Endothelial cell of umbilical vein (primary cell): ENCODE results near the gene PREP. TPM values are rescaled to one million over a fixed set of nuclear protein-coding genes. Genes with fewer than 3 reads are reported as not detected.
A peak's percentile ranks its signal among the peaks of the same experiment; 100 is the strongest.

Experiments used
- BruUV-seq: library from RNA; stranded (reverse); fragments of 400-500 nt; replicated peaks from 2 replicates; lab custom pipeline; 2021; lab: Mats Ljungman, UMichigan
- CTCF ChIA-PET: fragments of 300-600, 350-600 bp; sonication (Branson Sonifier 250); formaldehyde crosslinking; loops from one replicate; lab custom pipeline; 2021; ENCODE audit warnings: antibody characterized with exemption, inconsistent platforms; lab: Charles Lee
- POLR2A ChIA-PET: fragments of 300-600, 350-600 bp; sonication (Branson Sonifier 250); formaldehyde crosslinking; loops from one replicate; lab custom pipeline; 2021; ENCODE audit warnings: antibody characterized with exemption, inconsistent platforms; lab: Charles Lee
- DNase-seq: peaks from one replicate; pipeline ENCODE4 v3.0.0-alpha.2; 2011; ENCODE audit warnings: low read depth, low spot score
- FAIRE-seq: peaks from 2 replicates; lab custom pipeline; 2011; peaks lifted over from hg19 to GRCh38; lab: Jason Lieb, UNC
- H2AFZ ChIP-seq: 2 replicates; pipeline ENCODE4 v1.6.0; 2012; ENCODE audit warnings: low read depth, low read length, control low read depth, inconsistent platforms
- H3K27ac ChIP-seq: 2 replicates; pipeline ENCODE4 v1.5.1; 2011; ENCODE audit warnings: low read depth, mild to moderate bottlenecking, control low read depth, low read length, moderate library complexity; ENCODE audit not compliant: insufficient read depth
- H3K27me3 ChIP-seq, 2 experiments: 2 replicates each; pipeline versions ENCODE4 v1.6.0 to v1.6.1; 2011; ENCODE audit warnings: low read length in 2 of 2, mixed read lengths in 1 of 2; ENCODE audit not compliant: control insufficient read depth in 2 of 2, insufficient read depth in 2 of 2
- H3K36me3 ChIP-seq, 2 experiments: 2 replicates in 1 of 2; 3 replicates in 1 of 2; pipeline ENCODE4 v1.5.1; 2011; ENCODE audit warnings: low read length in 2 of 2, mild to moderate bottlenecking in 1 of 2, moderate library complexity in 1 of 2; ENCODE audit not compliant: control insufficient read depth in 2 of 2, insufficient read depth in 2 of 2; ENCODE audit errors: extremely low read depth in 1 of 2
- H3K4me1 ChIP-seq: 3 replicates; pipeline ENCODE4 v1.5.1; 2011; ENCODE audit warnings: mild to moderate bottlenecking, low read length; ENCODE audit not compliant: control insufficient read depth, insufficient read depth; ENCODE audit errors: extremely low read depth
- H3K4me2 ChIP-seq: 2 replicates; pipeline ENCODE4 v1.6.1; 2011; ENCODE audit warnings: low read length, control low read depth, mixed read lengths; ENCODE audit not compliant: insufficient read depth
- H3K4me3 ChIP-seq, 3 experiments: fragments of 200-600 bp in 1 of 3; sonication (generic), shearing (Covaris generic) in 1 of 3; replicated peaks in 1 of 3; 2 replicates each; pipeline ENCODE4 v1.5.1; 2011 to 2016; ENCODE audit warnings: control low read depth in 3 of 3, low read length in 3 of 3, mild to moderate bottlenecking in 2 of 3, inconsistent platforms in 1 of 3, low read depth in 1 of 3, moderate library complexity in 1 of 3; ENCODE audit not compliant: insufficient read depth in 1 of 3
- H3K79me2 ChIP-seq: 2 replicates; pipeline ENCODE4 v1.6.0; 2012; ENCODE audit warnings: low read length, inconsistent platforms; ENCODE audit not compliant: control insufficient read depth, insufficient read depth
- H3K9ac ChIP-seq: replicated peaks from 2 replicates; pipeline ENCODE3; 2011; ENCODE audit warnings: low read length, control low read depth; ENCODE audit not compliant: insufficient read depth; ENCODE audit errors: extremely low read depth
- H3K9me1 ChIP-seq: replicated peaks from 3 replicates; pipeline ENCODE4 v1.6.0; 2011; ENCODE audit warnings: mild to moderate bottlenecking, low read length; ENCODE audit not compliant: control insufficient read depth, insufficient read depth; ENCODE audit errors: extremely low read depth
- H3K9me3 ChIP-seq: replicated peaks from 2 replicates; pipeline ENCODE4 v1.5.1; 2012; ENCODE audit warnings: low read length, inconsistent platforms; ENCODE audit not compliant: control insufficient read depth, insufficient read depth
- H4K20me1 ChIP-seq: replicated peaks from 2 replicates; pipeline ENCODE3; 2011; ENCODE audit warnings: mild to moderate bottlenecking, low read length; ENCODE audit not compliant: control insufficient read depth, insufficient read depth; ENCODE audit errors: extremely low read depth
- CTCF ChIP-seq, 2 donors: IDR thresholded peaks; 1 replicate in 1 of 2; 2 replicates in 1 of 2; pipeline ENCODE4 v1.5.1; 2011; ENCODE audit warnings: low read length in 2 of 2, mild to moderate bottlenecking in 2 of 2, moderate library complexity in 2 of 2, control low read depth in 1 of 2, inconsistent platforms in 1 of 2, low read depth in 1 of 2; ENCODE audit not compliant: insufficient read depth in 1 of 2; ENCODE audit errors: extremely low read depth in 1 of 2
- EZH2 ChIP-seq: IDR thresholded peaks from 2 replicates; pipeline ENCODE4 v1.6.1; 2012; ENCODE audit warnings: borderline replicate concordance, low read depth, mild to moderate bottlenecking, moderate library complexity, low read length, inconsistent platforms; ENCODE audit not compliant: severe bottlenecking
- FOS ChIP-seq: IDR thresholded peaks from 2 replicates; pipeline ENCODE4 v1.6.1; 2011; ENCODE audit warnings: mild to moderate bottlenecking, low read length, moderate library complexity, borderline replicate concordance; ENCODE audit not compliant: insufficient read depth
- GATA2 ChIP-seq: IDR thresholded peaks from 2 replicates; pipeline ENCODE4 v1.7.0; 2011; ENCODE audit warnings: low read depth, mild to moderate bottlenecking, moderate library complexity, mixed read lengths, low read length; ENCODE audit not compliant: insufficient read length, insufficient read depth
- JUN ChIP-seq: IDR thresholded peaks from 2 replicates; pipeline ENCODE4 v1.6.1; 2011; ENCODE audit warnings: borderline replicate concordance, low read depth; ENCODE audit not compliant: insufficient read length, insufficient read depth
- MAX ChIP-seq: IDR thresholded peaks from 2 replicates; pipeline ENCODE4 v1.6.1; 2011; ENCODE audit not compliant: insufficient read depth, insufficient read length
- MYC ChIP-seq: IDR thresholded peaks from one replicate; pipeline ENCODE4 v1.6.1; 2011; ENCODE audit warnings: mild to moderate bottlenecking, low read depth, low read length
- POLR2A ChIP-seq: IDR thresholded peaks from 2 replicates; pipeline ENCODE4 v1.6.1; 2012; ENCODE audit warnings: low read depth, mild to moderate bottlenecking, control low read depth, low read length
- POLR2AphosphoS5 ChIP-seq: IDR thresholded peaks from 2 replicates; pipeline ENCODE4 v1.6.1; 2012; ENCODE audit warnings: low read depth, mild to moderate bottlenecking, control low read depth, low read length, moderate library complexity; ENCODE audit not compliant: insufficient read depth
- dilution Hi-C: fragments of 300-500 bp; cut with MboI; formaldehyde crosslinking; loops from one replicate; pipeline ENCODE4 v1.15.0; 2019; ENCODE audit warnings: low sequenced_read_pairs; ENCODE audit not compliant: extremely low pct_ligation_motif_present
- intact Hi-C: fragments of 100-400 bp; cut with micrococcal nuclease; formaldehyde crosslinking; loops from one replicate; pipeline ENCODE4 v1.10.0; 2022
- polyA plus RNA-seq, 4 experiments: library from polyadenylated mRNA; depleted of rRNA in 3 of 4; stranded (reverse) in 3 of 4; unstranded in 1 of 4; fragments of >200 nt; gene quantifications; 2 replicates each; pipeline versions ENCODE4 v1.2.1 to v1.2.3, GENCODE V29; 2011 to 2012; ENCODE audit warnings: missing spikeins in 1 of 4
- total RNA-seq: library from RNA; stranded (reverse); gene quantifications from 2 replicates; pipeline ENCODE4 v1.2.3, GENCODE V29; 2021

The PREP gene
- total and polyA plus RNA-seq, 2 donors (not counting 3 experiments of a cell fraction or from before 2014, with no cell fraction given): 17.2 to 37.7 TPM

- Histone ChIP-seq H3K27ac (peak overlapping the region; percentile 53), H3K27me3 (no peaks in the 10 kb centered on the region), H3K79me2 (peaks cover 5% of the 10 kb centered on the region), H3K4me1 (peaks cover 13% of the 10 kb centered on the region), H3K36me3 (no peaks in the 10 kb centered on the region), H3K9ac (no peak overlapping the region), H2AFZ (no peak overlapping the region), H3K9me1 (no peaks in the 10 kb centered on the region), H4K20me1 (no peaks in the 10 kb centered on the region), H3K9me3 (no peaks in the 10 kb centered on the region), H3K4me2 (peak overlapping the region; percentile 26), H3K4me3 (no peak overlapping the region)
- POLR2A ChIA-PET: no interaction called here
- TF ChIP-seq GATA2: peak; percentile 69
- no peak for TF ChIP-seq CTCF (IDR thresholded peaks at IDR 0.05; ENCODE audit: extremely low read depth in 1 of 2, insufficient read depth in 1 of 2, low read depth in 1 of 2, low read length in 2 of 2)
- CTCF ChIA-PET: interaction anchor here (0.6 to 3.2 kb wide), 5 partner anchors 19 to 781 kb away, joined by 3 to 20 read pairs (median 4); partner anchors contain the start of gene PREP
- intact Hi-C loops: loop anchor here (2.0 kb wide), 1 partner anchor 20 kb away; the partner anchor contains the start of gene PREP
- dilution Hi-C loops: no loop called here
- DNase-seq (peak; percentile 59), FAIRE-seq (no peak)
- no TSS peak for BruUV-seq
Measured at GRCh38 chr6:105382496-105382895, 20.4 kb downstream of the PREP start.

GRCh38 chr6:105380634-105381033 is 22.2 kb downstream of the PREP start:
- H3K79me2 ChIP-seq: peaks cover 3% of the 10 kb centered on the region
- no peak overlapping the region for H3K27ac ChIP-seq
- ChIA-PET POLR2A (no interaction called here), CTCF (interaction anchor here (1.1 to 3.2 kb wide), 5 partner anchors 9 to 293 kb away, joined by 3 to 20 read pairs (median 9); partner anchors contain the start of gene PREP)
- H3K9ac ChIP-seq: no peak overlapping the region
- no peak overlapping the region for H3K4me2 ChIP-seq
- no peak for TF ChIP-seq POLR2A
- no peak for TF ChIP-seq CTCF (IDR thresholded peaks at IDR 0.05; ENCODE audit: extremely low read depth in 1 of 2, insufficient read depth in 1 of 2, low read depth in 1 of 2, low read length in 2 of 2)
- TF ChIP-seq MYC: no peak
- TF ChIP-seq POLR2AphosphoS5: no peak
- no peak for TF ChIP-seq JUN
- TF ChIP-seq GATA2: no peak
- no peak for TF ChIP-seq MAX
- no peak for TF ChIP-seq FOS
- no peak for TF ChIP-seq EZH2
- peaks cover 13% of the 10 kb centered on the region for H3K4me1 ChIP-seq
- no peaks in the 10 kb centered on the region for H3K9me3 ChIP-seq
- BruUV-seq: no TSS peak
- no peaks in the 10 kb centered on the region for H3K9me1 ChIP-seq
- dilution Hi-C loops (no loop called here), intact Hi-C loops (no loop called here)
- no peak overlapping the region for H3K4me3 ChIP-seq
- H3K27me3 ChIP-seq: no peaks in the 10 kb centered on the region
- no peak for FAIRE-seq
- no peaks in the 10 kb centered on the region for H3K36me3 ChIP-seq
- DNase-seq: no peak
- H2AFZ ChIP-seq: no peak overlapping the region
- no peaks in the 10 kb centered on the region for H4K20me1 ChIP-seq
